ENCODE data around the gene ZNF334. TPM values are rescaled to one million over a fixed set of nuclear protein-coding genes. Genes with fewer than 3 reads are reported as not detected.

The ZNF334 gene
- total RNA-seq (2021; fragmentation: NEBNext Ultra II Directional; extraction: Animal tissue kit (Norgen Biotek cat#: 25700)) = 1 to 10 TPM in 5 of 6 experiments, under 1 TPM in 1; 0.87 to 1.6 (median 1.2) TPM
- long read RNA-seq, partial matches to known transcripts = 0 of 3 reads
- long read RNA-seq, other reads (novel, unspliced or antisense) = 3 of 3 reads

GRCh38 chr20:46512943-46513844 is at the start of gene ZNF334:
TSS of gene ZNF334 (minus strand) at chr20:46513559. CDS start at chr20:46512102, 1,457 bp downstream.
- no peaks in the 10 kb centered on the region for H3K36me3 Mint-ChIP-seq (ENCODE audit: low read depth)

GRCh38 chr20:46562373-46563169 is 49.2 kb upstream of the ZNF334 start:
- H3K27me3 Mint-ChIP-seq (ENCODE audit: insufficient read depth) = peaks cover 3% of the 10 kb centered on the region; the same call in 1 of the 2 replicates
- no peak overlapping the region for H3K27ac Mint-ChIP-seq
- no peak overlapping the region for H3K4me3 Mint-ChIP-seq
- H3K36me3 Mint-ChIP-seq (ENCODE audit: low read depth) = no peaks in the 10 kb centered on the region
- H3K4me1 Mint-ChIP-seq (ENCODE audit: low read depth) = peaks cover 12% of the 10 kb centered on the region
- TF ChIP-seq CTCF (IDR thresholded peaks at IDR 0.05) = peak; percentile 93
- DNase-seq = peak; percentile 46
- no peaks in the 10 kb centered on the region for H3K9me3 Mint-ChIP-seq

More at GRCh38 chr20:46512943-46513844, at the start of gene ZNF334:
- peak; percentile 0 for DNase-seq
- Mint-ChIP-seq H3K27ac (peak within 1 kb of the TSS; percentile 41; the same call in 1 of the 2 replicates), H3K4me1 (ENCODE audit: low read depth) (no peaks in the 10 kb centered on the region), H3K9me3 (no peaks in the 10 kb centered on the region), H3K27me3 (ENCODE audit: insufficient read depth) (peaks cover 2% of the 10 kb centered on the region; the same call in 1 of the 2 replicates), H3K4me3 (peak within 1 kb of the TSS; percentile 87)
- no peak for TF ChIP-seq CTCF (IDR thresholded peaks at IDR 0.05)

- Mint-ChIP-seq H3K27ac (no peak overlapping the region), H3K27me3 (ENCODE audit: insufficient read depth) (peaks cover 5% of the 10 kb centered on the region), H3K36me3 (ENCODE audit: low read depth) (no peaks in the 10 kb centered on the region), H3K4me3 (no peak overlapping the region), H3K9me3 (no peaks in the 10 kb centered on the region), H3K4me1 (ENCODE audit: low read depth) (peaks cover 18% of the 10 kb centered on the region)
- no peak for TF ChIP-seq CTCF (IDR thresholded peaks at IDR 0.05)
- no peak for DNase-seq
These were observed 48.6 kb upstream of the ZNF334 start for GRCh38 chr20:46562009-46562372.

GRCh38 chr20:46559685-46560440 is 46.5 kb upstream of the ZNF334 start:
- peaks cover 20% of the 10 kb centered on the region for H3K4me1 Mint-ChIP-seq (ENCODE audit: low read depth)
- peaks cover 6% of the 10 kb centered on the region for H3K27me3 Mint-ChIP-seq (ENCODE audit: insufficient read depth)
- H3K9me3 Mint-ChIP-seq = no peaks in the 10 kb centered on the region
- no peaks in the 10 kb centered on the region for H3K36me3 Mint-ChIP-seq (ENCODE audit: low read depth)
- H3K4me3 Mint-ChIP-seq = no peak overlapping the region
- H3K27ac Mint-ChIP-seq = no peak overlapping the region
- 0 out of 2 replicates have a peak, but pooled peaks have one; percentile 19 for TF ChIP-seq CTCF (IDR thresholded peaks at IDR 0.05)
- DNase-seq = no peak

GRCh38 chr20:46559001-46559400 is 45.6 kb upstream of the ZNF334 start:
- H3K27ac Mint-ChIP-seq = no peak overlapping the region
- H3K36me3 Mint-ChIP-seq (ENCODE audit: low read depth) = no peaks in the 10 kb centered on the region
- TF ChIP-seq CTCF (IDR thresholded peaks at IDR 0.05) = no peak
- H3K9me3 Mint-ChIP-seq = no peaks in the 10 kb centered on the region
- no peak overlapping the region for H3K4me3 Mint-ChIP-seq
- H3K4me1 Mint-ChIP-seq (ENCODE audit: low read depth) = peaks cover 20% of the 10 kb centered on the region
- no peak for DNase-seq
- peaks cover 6% of the 10 kb centered on the region for H3K27me3 Mint-ChIP-seq (ENCODE audit: insufficient read depth)

Data from HFFc6 (cell line).